Breast epithelium (tissue), 3 donors: ENCODE measurements around the gene LHX6.

ENCODE experiments used
- POLR2A ChIP-seq: fragments of 450-650 bp; IDR thresholded peaks from one replicate; pipeline ENCODE4 v1.6.1; 2016; ENCODE audit warnings: antibody characterized with exemption, mild to moderate bottlenecking, moderate library complexity
- POLR2AphosphoS5 ChIP-seq, 3 donors: sonication (generic); formaldehyde crosslinking; IDR thresholded peaks; one replicate each; pipeline ENCODE4 v1.6.1; 2017; ENCODE audit warnings: antibody characterized with exemption in 3 of 3
- TF ChIP-seq, protein P1 (sequence below), 3 donors: fragments of 450-650 bp; IDR thresholded peaks; one replicate each; pipeline ENCODE4 v1.5.1; 2016 to 2017; ENCODE audit warnings: antibody characterized with exemption in 3 of 3, mild to moderate bottlenecking in 3 of 3, moderate library complexity in 3 of 3

DNA sequence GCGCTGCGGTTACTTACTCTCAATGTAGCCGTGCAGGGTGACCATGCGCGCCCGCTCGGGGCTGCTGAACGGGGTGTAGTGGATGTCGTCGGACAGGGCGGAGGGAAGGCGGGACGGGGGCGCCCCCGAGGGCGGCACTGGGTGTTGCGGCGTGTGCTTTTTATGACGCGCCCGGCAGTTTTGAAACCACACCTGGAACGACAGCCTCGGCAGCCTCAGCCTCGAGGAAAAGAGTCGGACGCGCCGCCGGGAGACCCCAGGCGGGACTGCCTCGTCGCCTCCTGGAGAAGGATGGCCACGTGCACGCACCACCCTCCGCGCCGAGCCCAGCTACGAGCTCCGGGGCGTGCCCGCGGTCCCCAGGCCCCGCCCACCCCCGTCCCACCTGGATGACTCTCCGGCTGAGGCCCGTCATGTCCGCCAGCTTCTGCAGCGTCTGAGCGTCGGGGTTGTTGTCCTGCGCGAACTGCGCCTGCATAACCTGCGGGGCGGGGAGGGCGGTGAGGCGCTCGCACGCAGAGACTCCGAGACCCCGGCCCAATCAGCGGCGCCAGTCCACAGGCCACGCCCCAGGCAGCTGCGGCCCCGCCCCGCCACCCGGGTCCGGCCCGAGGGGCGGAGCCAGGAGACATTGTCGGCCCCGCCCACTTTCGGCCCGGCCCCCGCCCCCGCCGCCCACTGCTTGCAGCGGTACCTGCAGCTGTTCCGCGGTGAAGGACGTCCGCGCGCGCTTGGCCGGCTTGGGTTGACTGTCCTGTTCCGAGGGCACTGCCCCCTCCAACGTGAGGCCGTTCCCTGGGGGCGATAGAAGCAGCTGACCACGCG is 15.0 kb downstream of the LHX6 start:
- no peak for TF ChIP-seq POLR2AphosphoS5 (IDR thresholded peaks at IDR 0.05)
- TF ChIP-seq, protein P1, sequence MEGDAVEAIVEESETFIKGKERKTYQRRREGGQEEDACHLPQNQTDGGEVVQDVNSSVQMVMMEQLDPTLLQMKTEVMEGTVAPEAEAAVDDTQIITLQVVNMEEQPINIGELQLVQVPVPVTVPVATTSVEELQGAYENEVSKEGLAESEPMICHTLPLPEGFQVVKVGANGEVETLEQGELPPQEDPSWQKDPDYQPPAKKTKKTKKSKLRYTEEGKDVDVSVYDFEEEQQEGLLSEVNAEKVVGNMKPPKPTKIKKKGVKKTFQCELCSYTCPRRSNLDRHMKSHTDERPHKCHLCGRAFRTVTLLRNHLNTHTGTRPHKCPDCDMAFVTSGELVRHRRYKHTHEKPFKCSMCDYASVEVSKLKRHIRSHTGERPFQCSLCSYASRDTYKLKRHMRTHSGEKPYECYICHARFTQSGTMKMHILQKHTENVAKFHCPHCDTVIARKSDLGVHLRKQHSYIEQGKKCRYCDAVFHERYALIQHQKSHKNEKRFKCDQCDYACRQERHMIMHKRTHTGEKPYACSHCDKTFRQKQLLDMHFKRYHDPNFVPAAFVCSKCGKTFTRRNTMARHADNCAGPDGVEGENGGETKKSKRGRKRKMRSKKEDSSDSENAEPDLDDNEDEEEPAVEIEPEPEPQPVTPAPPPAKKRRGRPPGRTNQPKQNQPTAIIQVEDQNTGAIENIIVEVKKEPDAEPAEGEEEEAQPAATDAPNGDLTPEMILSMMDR (IDR thresholded peaks at IDR 0.05) = no peak
- TF ChIP-seq POLR2A = no peak
